GM10266 (cell line): ENCODE data around the gene PI4KB.
A peak's percentile ranks its signal among the peaks of the same experiment; 100 is the strongest.
"Not testable (repeated sequence)": the region's sequence is repeated elsewhere in the genome, so short reads cannot be mapped to it uniquely, and the experiment has no call there.

Experiments
- DNase-seq: peaks from one replicate; pipeline ENCODE4 v3.0.0; 2012; ENCODE audit errors: extremely low spot score
- TF ChIP-seq, protein P1 (sequence below): IDR thresholded peaks from 2 replicates; pipeline ENCODE4 v1.5.1; 2012; ENCODE audit warnings: mild to moderate bottlenecking, low read depth; ENCODE audit not compliant: control insufficient read depth, insufficient read depth; ENCODE audit errors: missing control alignments

Gene PI4KB

DNA sequence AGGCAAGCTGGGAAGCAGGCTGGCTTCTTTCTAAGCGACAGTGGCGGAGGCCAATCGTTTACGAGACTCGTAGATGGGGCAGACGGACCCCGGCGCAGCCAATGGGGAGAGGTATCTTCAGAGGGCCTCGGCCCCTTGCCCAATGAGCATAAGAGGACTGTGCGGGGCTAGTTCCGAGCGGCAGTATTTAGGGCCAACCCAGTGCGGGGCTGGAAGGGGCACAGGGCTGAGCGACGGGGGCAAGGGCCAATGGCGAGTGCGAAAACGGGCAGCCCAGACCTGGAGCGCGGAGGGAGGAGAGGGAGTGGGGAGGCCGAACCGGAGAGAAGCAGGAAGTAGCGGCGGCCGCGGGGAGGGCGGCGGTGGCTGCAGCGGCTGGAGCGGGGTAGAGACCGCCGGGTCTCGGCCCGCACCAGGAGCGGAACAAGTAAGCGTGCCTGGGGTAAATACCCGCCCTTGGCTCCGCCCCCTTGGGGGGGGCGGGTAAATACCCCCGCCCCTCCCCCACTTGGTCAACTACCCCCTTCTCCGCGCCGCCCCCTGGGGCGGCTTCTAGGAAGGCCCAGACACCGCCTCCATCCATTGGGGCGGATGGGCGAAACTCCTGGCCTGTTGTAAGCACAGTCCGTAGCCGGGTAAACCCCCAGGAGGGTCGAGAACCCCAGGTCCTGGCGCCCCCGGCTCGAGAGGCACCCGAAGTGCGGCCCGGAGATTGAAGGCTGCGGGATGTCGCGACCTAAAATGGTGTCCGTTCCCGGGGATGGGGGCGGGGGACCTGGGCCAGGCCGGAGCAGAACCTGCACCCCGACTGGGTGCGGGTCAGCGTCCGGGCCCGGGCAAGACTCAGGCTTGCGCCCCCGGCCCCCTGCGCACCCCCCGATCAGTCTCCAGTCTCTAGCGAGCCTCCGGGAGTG, 45.0 kb downstream of the PI4KB start, which contains the start of gene ZNF687:
Gene ZNF687, plus strand, starts transcription at position 331 of the 914 bp plus-strand sequence. CDS start 3,993 bp downstream, outside the sequence.
- TF ChIP-seq, protein P1, sequence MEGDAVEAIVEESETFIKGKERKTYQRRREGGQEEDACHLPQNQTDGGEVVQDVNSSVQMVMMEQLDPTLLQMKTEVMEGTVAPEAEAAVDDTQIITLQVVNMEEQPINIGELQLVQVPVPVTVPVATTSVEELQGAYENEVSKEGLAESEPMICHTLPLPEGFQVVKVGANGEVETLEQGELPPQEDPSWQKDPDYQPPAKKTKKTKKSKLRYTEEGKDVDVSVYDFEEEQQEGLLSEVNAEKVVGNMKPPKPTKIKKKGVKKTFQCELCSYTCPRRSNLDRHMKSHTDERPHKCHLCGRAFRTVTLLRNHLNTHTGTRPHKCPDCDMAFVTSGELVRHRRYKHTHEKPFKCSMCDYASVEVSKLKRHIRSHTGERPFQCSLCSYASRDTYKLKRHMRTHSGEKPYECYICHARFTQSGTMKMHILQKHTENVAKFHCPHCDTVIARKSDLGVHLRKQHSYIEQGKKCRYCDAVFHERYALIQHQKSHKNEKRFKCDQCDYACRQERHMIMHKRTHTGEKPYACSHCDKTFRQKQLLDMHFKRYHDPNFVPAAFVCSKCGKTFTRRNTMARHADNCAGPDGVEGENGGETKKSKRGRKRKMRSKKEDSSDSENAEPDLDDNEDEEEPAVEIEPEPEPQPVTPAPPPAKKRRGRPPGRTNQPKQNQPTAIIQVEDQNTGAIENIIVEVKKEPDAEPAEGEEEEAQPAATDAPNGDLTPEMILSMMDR, result no peak
- DNase-seq, result peak; percentile 97

DNA sequence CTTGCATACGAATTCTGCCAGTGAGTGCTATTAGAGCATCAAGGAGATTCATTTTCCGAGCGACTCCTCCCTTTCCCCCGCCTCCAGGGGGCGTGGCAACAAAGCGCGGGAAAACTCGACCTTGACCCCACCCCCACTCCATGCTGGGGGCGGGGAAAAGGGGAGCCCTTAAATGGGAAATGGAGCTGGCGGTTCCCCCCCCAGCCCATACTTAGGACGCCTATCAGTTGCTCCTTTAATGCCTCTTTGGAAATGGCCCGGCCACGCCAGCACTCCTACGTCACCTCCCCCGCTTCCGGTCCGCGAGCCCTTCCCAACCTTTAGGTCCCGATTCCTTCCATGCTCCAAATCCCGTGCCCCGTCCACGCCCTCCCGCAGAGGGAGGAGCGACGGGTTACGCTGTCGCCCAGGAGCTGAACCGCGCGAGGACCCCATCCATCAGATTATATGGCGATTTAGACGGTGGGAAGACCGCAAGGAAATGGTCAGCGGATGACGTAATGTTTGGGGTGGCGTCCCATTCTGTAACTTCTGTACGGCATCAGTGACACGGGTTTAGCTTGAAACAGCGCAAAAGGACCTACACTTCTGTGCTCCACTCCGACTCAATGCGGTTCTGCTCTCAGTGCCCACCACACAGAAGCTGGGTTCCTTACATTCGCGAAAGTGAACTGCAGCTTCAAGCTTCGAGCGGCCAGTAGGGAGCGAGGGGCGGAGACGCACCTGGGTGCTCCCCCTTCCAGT, 45.8 kb downstream of the PI4KB start:
- peak; percentile 89 for DNase-seq
- TF ChIP-seq, protein P1, result peak; percentile 17

DNA sequence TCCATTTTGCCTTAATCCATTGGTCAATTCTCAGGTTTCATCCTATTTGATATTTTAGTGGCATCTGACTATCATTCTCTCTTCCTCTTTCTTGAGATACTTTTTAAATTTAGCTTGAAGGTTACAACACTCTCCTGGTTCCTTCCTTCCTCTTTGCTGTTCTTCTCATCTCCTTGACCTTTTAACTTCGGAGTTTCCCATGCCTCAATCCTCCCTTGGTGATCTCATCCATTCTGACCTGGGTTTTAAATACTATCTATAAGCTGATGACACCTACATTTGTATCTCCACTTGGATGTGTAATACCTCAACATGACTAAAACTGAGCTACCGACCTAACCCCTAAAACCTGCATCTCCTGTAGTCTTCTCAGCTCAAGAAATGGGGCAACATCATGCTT, 50.0 kb downstream of the PI4KB start:
- TF ChIP-seq, protein P1, result no peak
- DNase-seq, result no peak

DNA sequence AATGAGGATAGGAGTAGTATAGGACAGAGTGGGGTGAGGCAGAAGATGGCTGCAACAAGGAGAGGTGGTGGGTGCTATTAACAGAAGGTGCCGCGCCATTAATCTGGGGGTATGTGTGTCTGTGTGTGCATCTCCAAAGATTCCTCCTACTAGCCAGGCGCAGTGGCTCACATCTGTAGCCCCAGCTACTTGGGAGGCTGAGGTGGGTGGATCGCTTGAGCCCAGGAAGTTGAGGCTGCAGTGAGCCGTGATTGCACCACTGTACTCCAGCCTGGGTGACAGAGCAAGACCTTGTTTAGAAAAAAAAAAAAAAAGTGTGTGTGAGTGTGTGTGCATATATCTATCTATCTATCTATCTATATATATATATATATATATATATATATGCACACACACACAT, 51.9 kb downstream of the PI4KB start:
- DNase-seq, result not testable (repeated sequence)

DNA sequence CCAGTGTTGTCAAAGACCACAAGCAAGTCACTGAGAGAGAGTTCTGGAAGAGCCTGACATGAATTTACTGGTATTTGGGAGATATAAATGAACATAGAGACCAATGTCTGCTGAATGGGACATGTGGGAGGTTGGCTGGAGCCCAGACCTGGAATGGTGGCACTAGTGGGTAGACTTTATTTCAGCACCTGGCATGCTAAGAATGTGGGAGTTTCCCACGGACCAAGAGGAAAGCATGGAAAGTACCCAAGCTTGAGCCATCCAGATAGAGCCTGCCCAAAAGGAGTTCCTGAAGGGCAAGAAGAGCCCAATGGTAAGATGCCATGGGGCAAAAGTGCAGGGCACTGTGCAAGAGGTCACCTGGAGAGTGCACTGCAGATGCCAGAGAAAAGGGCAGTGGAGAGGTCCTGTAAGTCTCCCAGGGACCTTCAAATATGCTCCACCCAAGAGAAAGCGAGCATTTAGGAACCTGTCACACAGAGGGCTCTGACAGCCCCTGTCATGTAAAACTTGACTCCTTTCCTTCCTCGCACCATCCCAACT, 53.2 kb downstream of the PI4KB start:
- TF ChIP-seq, protein P1, result no peak
- DNase-seq, result no peak

DNA sequence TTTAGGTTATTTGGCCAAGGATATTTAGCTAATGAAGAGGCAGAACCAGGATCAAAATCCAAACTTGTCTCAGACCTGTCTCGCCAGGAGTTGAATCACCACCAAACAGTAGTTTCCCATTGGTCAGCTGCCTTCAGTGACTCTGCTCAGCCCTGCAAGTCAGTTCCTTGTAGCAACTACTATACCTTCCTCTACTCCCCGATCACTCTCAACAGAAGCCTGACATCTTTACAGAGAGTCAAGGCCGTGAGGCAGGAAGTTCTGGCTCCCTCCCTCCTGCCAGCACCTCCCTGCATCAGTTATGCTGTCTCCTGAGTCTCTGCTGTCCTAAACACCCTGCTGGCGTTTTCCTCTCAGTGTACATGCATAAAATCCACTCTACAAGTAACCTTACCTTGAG, 59.5 kb downstream of the PI4KB start:
- TF ChIP-seq, protein P1, result no peak
- DNase-seq, result no peak

DNA sequence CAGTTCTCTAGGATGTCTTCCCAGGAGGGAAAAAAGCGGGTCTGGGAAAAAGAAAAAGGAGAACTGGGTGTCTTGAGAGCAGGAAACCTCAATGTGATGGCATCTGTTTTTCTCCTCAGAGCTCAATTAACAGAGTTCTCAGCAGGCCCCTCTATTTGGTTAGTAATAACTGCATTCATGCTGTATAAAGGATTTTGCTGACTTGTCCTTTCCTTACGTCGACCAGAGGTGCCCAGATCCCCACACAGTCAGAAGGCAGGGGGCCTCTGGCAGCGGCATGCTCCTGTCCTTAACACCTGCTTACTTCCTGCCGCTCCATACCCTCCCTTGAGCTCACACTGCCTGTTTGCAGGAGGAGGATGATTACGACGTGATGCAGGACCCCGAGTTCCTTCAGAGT, 60.4 kb downstream of the PI4KB start:
- TF ChIP-seq, protein P1, result no peak
- no peak for DNase-seq
